HepG2 (cell line): ENCODE results near the gene MCOLN1. TPM values are rescaled to one million over a fixed set of nuclear protein-coding genes. Genes with fewer than 3 reads are reported as not detected.

Experiments
- ARNT ChIP-seq: fragments of 450-650 bp; IDR thresholded peaks from 2 replicates; pipeline ENCODE4 v1.6.1; 2017
- DR1 ChIP-seq: sonication (generic); formaldehyde crosslinking; IDR thresholded peaks from 2 replicates; pipeline ENCODE4 v1.8.0; 2021; ENCODE audit warnings: mild to moderate bottlenecking, missing genetic modification reagents, inconsistent platforms
- ETV5 ChIP-seq: IDR thresholded peaks from 2 replicates; pipeline ENCODE4 v1.6.1; 2018; ENCODE audit warnings: missing biosample characterization, missing genetic modification reagents, inconsistent platforms, borderline replicate concordance
- FOXM1 ChIP-seq: sonication (generic); formaldehyde crosslinking; IDR thresholded peaks from 2 replicates; pipeline ENCODE4 v1.5.0; 2020; ENCODE audit warnings: missing genetic modification reagents
- GABPA ChIP-seq, 2 experiments: IDR thresholded peaks; 2 replicates each; pipeline ENCODE4 v1.6.1; 2011 to 2016; ENCODE audit warnings: low read depth in 2 of 2, low read length in 1 of 2, missing biosample characterization in 1 of 2, missing genetic modification characterization in 1 of 2
- GRHL1 ChIP-seq: sonication (generic); formaldehyde crosslinking; conservative IDR thresholded peaks from 2 replicates; pipeline ENCODE4 v1.8.0; 2022; ENCODE audit warnings: missing genetic modification reagents
- HOXA9 ChIP-seq: sonication (generic); formaldehyde crosslinking; IDR thresholded peaks from 2 replicates; pipeline ENCODE4 v1.8.1; 2022; ENCODE audit warnings: missing genetic modification reagents, mild to moderate bottlenecking, moderate library complexity, borderline replicate concordance
- IRF2 ChIP-seq: IDR thresholded peaks from 2 replicates; pipeline ENCODE4 v1.6.1; 2018; ENCODE audit warnings: missing genetic modification reagents, missing compliant biosample characterization
- KLF13 ChIP-seq: sonication (generic); formaldehyde crosslinking; IDR thresholded peaks from 2 replicates; pipeline ENCODE4 v1.4.0; 2020; ENCODE audit warnings: mild to moderate bottlenecking, missing genetic modification reagents
- LCORL ChIP-seq, 2 experiments: fragments of 450-650 bp in 1 of 2; sonication (generic) in 1 of 2; formaldehyde crosslinking in 1 of 2; IDR thresholded peaks; 2 replicates each; pipeline versions ENCODE4 v1.5.0 to v1.6.1; 2017 to 2020; ENCODE audit warnings: antibody characterized with exemption in 1 of 2, missing genetic modification reagents in 1 of 2
- MAF1 ChIP-seq: sonication (generic); formaldehyde crosslinking; IDR thresholded peaks from 2 replicates; pipeline ENCODE4 v1.5.0; 2020; ENCODE audit warnings: missing genetic modification reagents, borderline replicate concordance
- NCOA1 ChIP-seq: sonication (generic); formaldehyde crosslinking; IDR thresholded peaks from 2 replicates; pipeline ENCODE4 v1.9.0; 2021; ENCODE audit warnings: missing genetic modification reagents
- RFX1 ChIP-seq: fragments of 450-650 bp; IDR thresholded peaks from 2 replicates; pipeline ENCODE4 v1.6.1; 2017
- RFX5 ChIP-seq: IDR thresholded peaks from 2 replicates; pipeline ENCODE4 v1.6.1; 2011; ENCODE audit warnings: low read depth, low read length, improper control_type of control experiment
- SCMH1 ChIP-seq: sonication (generic); formaldehyde crosslinking; IDR thresholded peaks from 2 replicates; pipeline ENCODE4 v1.9.0; 2021; ENCODE audit warnings: missing genetic modification reagents, mild to moderate bottlenecking, borderline replicate concordance
- SNAPC2 ChIP-seq: sonication (generic); formaldehyde crosslinking; IDR thresholded peaks from 2 replicates; pipeline ENCODE4 v1.8.1; 2022; ENCODE audit warnings: mild to moderate bottlenecking, missing genetic modification reagents
- SYNCRIP ChIP-seq: fragments of 200-400 bp; formaldehyde crosslinking; IDR thresholded peaks from 2 replicates; pipeline ENCODE4 v1.6.1; 2018; ENCODE audit warnings: mild to moderate bottlenecking, low read depth, low read length; ENCODE audit not compliant: insufficient read depth
- TEAD2 ChIP-seq: sonication (generic); formaldehyde crosslinking; IDR thresholded peaks from 2 replicates; pipeline ENCODE4 v1.9.0; 2021; ENCODE audit warnings: missing genetic modification reagents
- WIZ ChIP-seq: sonication (generic); formaldehyde crosslinking; IDR thresholded peaks from 2 replicates; pipeline ENCODE4 v1.5.1; 2020; ENCODE audit warnings: mild to moderate bottlenecking, missing genetic modification reagents
- YEATS4 ChIP-seq: sonication (generic); formaldehyde crosslinking; IDR thresholded peaks from 2 replicates; pipeline ENCODE4 v1.4.0; 2020; ENCODE audit warnings: missing genetic modification reagents, borderline replicate concordance
- ZFP37 ChIP-seq: sonication (generic); formaldehyde crosslinking; IDR thresholded peaks from 2 replicates; pipeline ENCODE4 v1.4.0; 2020; ENCODE audit warnings: missing genetic modification reagents, borderline replicate concordance
- ZNF207 ChIP-seq: fragments of 450-650 bp; IDR thresholded peaks from 2 replicates; pipeline ENCODE4 v1.6.1; 2016; ENCODE audit warnings: antibody characterized with exemption, borderline replicate concordance
- ZNF234 ChIP-seq: sonication (generic); formaldehyde crosslinking; conservative IDR thresholded peaks from 2 replicates; pipeline ENCODE4 v1.5.1; 2020; ENCODE audit warnings: mild to moderate bottlenecking, missing genetic modification reagents
- ZNF326 ChIP-seq: sonication (generic); formaldehyde crosslinking; IDR thresholded peaks from 2 replicates; pipeline ENCODE4 v1.4.0; 2020; ENCODE audit warnings: missing genetic modification reagents, borderline replicate concordance
- ZNF350 ChIP-seq: sonication (generic); formaldehyde crosslinking; IDR thresholded peaks from 2 replicates; pipeline ENCODE4 v1.4.0; 2020; ENCODE audit warnings: mild to moderate bottlenecking, low read depth, missing genetic modification reagents, borderline replicate concordance
- ZNF558 ChIP-seq: sonication (generic); formaldehyde crosslinking; IDR thresholded peaks from 2 replicates; pipeline ENCODE4 v1.9.0; 2022; ENCODE audit warnings: mild to moderate bottlenecking, missing genetic modification reagents, borderline replicate concordance
- ZNF570 ChIP-seq: sonication (generic); formaldehyde crosslinking; IDR thresholded peaks from 2 replicates; pipeline ENCODE4 v1.4.0; 2020; ENCODE audit warnings: mild to moderate bottlenecking, missing genetic modification reagents, borderline replicate concordance
- ZNF674 ChIP-seq: sonication (generic); formaldehyde crosslinking; IDR thresholded peaks from 2 replicates; pipeline ENCODE4 v1.5.0; 2020; ENCODE audit warnings: low read depth, mild to moderate bottlenecking, missing genetic modification reagents
- ZNF790 ChIP-seq: sonication (generic); formaldehyde crosslinking; IDR thresholded peaks from 2 replicates; pipeline ENCODE4 v1.8.0; 2022; ENCODE audit warnings: missing genetic modification reagents, mild to moderate bottlenecking, borderline replicate concordance
- ZSCAN25 ChIP-seq: sonication (generic); formaldehyde crosslinking; IDR thresholded peaks from 2 replicates; pipeline ENCODE4 v1.8.0; 2022; ENCODE audit warnings: mild to moderate bottlenecking, missing genetic modification reagents
- polyA plus RNA-seq, 8 experiments: library from polyadenylated mRNA; depleted of rRNA in 3 of 8; stranded (reverse) in 7 of 8; unstranded in 1 of 8; fragments of >200 nt; fragmentation: Illumina TruSeq in 4 of 8; extraction: Trizol in 4 of 8; gene quantifications; 2 replicates each; pipeline versions ENCODE4 v1.2.1 to v1.2.3, GENCODE V29; 2011 to 2016; ENCODE audit warnings: low read depth in 4 of 8, missing spikeins in 1 of 8, mixed read lengths in 1 of 8; ENCODE audit not compliant: insufficient read depth in 1 of 8
- total RNA-seq, 5 experiments: library from RNA; depleted of rRNA; stranded (reverse); fragments of >200 nt; fragmentation: Illumina TruSeq; extraction: Trizol; gene quantifications; 2 replicates each; pipeline ENCODE4 v1.2.3, GENCODE V29; 2016; ENCODE audit warnings: low read depth in 1 of 5
- TF ChIP-seq, protein P1 (sequence below): IDR thresholded peaks from 2 replicates; pipeline ENCODE4 v1.6.1; 2012; ENCODE audit warnings: inconsistent platforms

The MCOLN1 gene
- total and polyA plus RNA-seq, 2 of the 13 experiments (the other 11 are each of a cell fraction or from before 2014, with no cell fraction given) = 3.4 to 15.7 TPM

DNA sequence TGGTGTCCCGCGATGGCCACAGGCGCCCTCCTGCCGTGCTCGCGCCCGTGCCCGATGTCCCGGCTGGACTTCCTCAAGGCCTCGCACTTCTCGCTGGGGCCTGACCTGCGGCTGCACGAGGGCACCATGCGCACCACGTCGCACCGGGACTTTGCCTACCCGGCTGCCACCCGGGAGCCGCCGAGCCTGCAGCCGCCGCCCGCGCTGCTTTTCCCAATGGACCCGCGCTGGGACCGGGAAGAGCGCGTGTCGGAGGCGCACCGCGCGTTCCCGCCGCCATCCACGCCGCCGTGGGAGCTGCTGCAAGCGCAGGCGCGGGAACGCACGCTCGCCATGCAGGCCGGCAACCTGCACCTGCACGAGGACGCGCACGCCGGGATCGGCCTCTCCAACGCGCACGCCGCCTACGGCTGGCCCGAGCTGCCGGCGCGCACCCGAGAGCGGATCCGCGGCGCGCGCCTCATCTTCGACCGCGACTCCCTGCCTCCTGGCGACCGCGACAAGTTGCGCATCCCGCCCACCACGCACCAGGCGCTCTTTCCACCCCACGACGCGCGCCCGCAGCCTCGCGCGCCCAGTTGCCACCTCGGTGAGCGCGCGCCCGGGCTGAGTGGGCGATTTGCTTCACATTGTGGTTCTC lies 21.5 kb upstream of the MCOLN1 start (continued):
- TF ChIP-seq, protein P1, sequence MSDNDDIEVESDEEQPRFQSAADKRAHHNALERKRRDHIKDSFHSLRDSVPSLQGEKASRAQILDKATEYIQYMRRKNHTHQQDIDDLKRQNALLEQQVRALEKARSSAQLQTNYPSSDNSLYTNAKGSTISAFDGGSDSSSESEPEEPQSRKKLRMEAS = peak; percentile 91
- TF ChIP-seq ZSCAN25 (CRISPR knock-in tag) (no peak), DR1 (CRISPR knock-in tag) (no peak), SYNCRIP (no peak), WIZ (CRISPR knock-in tag) (0 out of 2 replicates have a peak, but pooled peaks have one; percentile 59), GABPA (IDR thresholded peaks at IDR 0.05; ENCODE audit: low read depth, low read length) (no peak), GABPA (CRISPR knock-in tag; IDR thresholded peaks at IDR 0.05; ENCODE audit: low read depth) (no peak), ZNF350 (CRISPR knock-in tag) (no peak), ZNF207 (no peak), SCMH1 (CRISPR knock-in tag) (no peak), ZNF326 (CRISPR knock-in tag) (no peak), SNAPC2 (no peak), FOXM1 (CRISPR knock-in tag) (no peak), ZFP37 (CRISPR knock-in tag) (no peak), GRHL1 (CRISPR knock-in tag) (no peak), IRF2 (CRISPR knock-in tag) (no peak), TEAD2 (no peak), ETV5 (CRISPR knock-in tag) (no peak), MAF1 (CRISPR knock-in tag) (no peak), LCORL (IDR thresholded peaks at IDR 0.05) (no peak), LCORL (CRISPR knock-in tag; IDR thresholded peaks at IDR 0.05) (no peak), NCOA1 (no peak), ZNF790 (CRISPR knock-in tag) (peak; percentile 70; the same call in 1 of the 2 replicates), ZNF558 (no peak; the same call in 1 of the 2 replicates), KLF13 (CRISPR knock-in tag) (0 out of 2 replicates have a peak, but pooled peaks have one; percentile 39), ZNF570 (CRISPR knock-in tag) (0 out of 2 replicates have a peak, but pooled peaks have one; percentile 42), YEATS4 (CRISPR knock-in tag) (peak; percentile 53; the same call in 1 of the 2 replicates), ZNF674 (CRISPR knock-in tag) (no peak), RFX5 (no peak), ZNF234 (no peak), ARNT (no peak), RFX1 (no peak), HOXA9 (CRISPR knock-in tag) (peak; percentile 68)
